Mesenchymal stem cell (in vitro differentiated cells and primary cell): ENCODE results near the gene GGA1.
A peak's percentile ranks its signal among the peaks of the same experiment; 100 is the strongest.
"Not testable (repeated sequence)": the region's sequence is repeated elsewhere in the genome, so short reads cannot be mapped to it uniquely, and the experiment has no call there.

Experiments used
- DNase-seq: peaks from one replicate; pipeline ENCODE4 v3.0.0-alpha.2; 2013
- H2AFZ ChIP-seq: one replicate; pipeline ENCODE4 v1.6.1; 2013; ENCODE audit warnings: low read depth, mild to moderate bottlenecking, control low read depth, inconsistent platforms, low read length, moderate library complexity
- H2AK5ac ChIP-seq: 2 replicates; pipeline ENCODE4 v1.6.1; 2013; ENCODE audit warnings: low read length, moderate library complexity, mild to moderate bottlenecking, inconsistent platforms; ENCODE audit not compliant: severe bottlenecking
- H2BK120ac ChIP-seq: one replicate; pipeline ENCODE4 v1.6.1; 2013; ENCODE audit warnings: low read depth, mild to moderate bottlenecking, inconsistent platforms, low read length, moderate library complexity
- H2BK12ac ChIP-seq, 2 experiments: one replicate each; pipeline ENCODE4 v1.6.1; 2013; ENCODE audit warnings: inconsistent platforms in 2 of 2, low read length in 2 of 2, mild to moderate bottlenecking in 2 of 2, moderate library complexity in 2 of 2, control low read depth in 1 of 2
- H2BK15ac ChIP-seq: one replicate; pipeline ENCODE4 v1.6.1; 2013; ENCODE audit warnings: mild to moderate bottlenecking, low read depth, inconsistent platforms; ENCODE audit not compliant: poor library complexity, severe bottlenecking
- H2BK5ac ChIP-seq: 2 replicates; pipeline ENCODE4 v1.6.1; 2013; ENCODE audit warnings: low read depth, mild to moderate bottlenecking, low read length, control low read depth, inconsistent platforms; ENCODE audit not compliant: poor library complexity, severe bottlenecking
- H3K14ac ChIP-seq, 2 experiments: one replicate each; pipeline ENCODE4 v1.6.1; 2013; ENCODE audit warnings: inconsistent platforms in 2 of 2, low read length in 2 of 2, control low read depth in 1 of 2, mild to moderate bottlenecking in 1 of 2, moderate library complexity in 1 of 2
- H3K18ac ChIP-seq, 2 experiments: one replicate each; pipeline ENCODE4 v1.6.1; 2013; ENCODE audit warnings: inconsistent platforms in 2 of 2, low read length in 2 of 2, control low read depth in 1 of 2, low read depth in 1 of 2, mild to moderate bottlenecking in 1 of 2
- H3K23ac ChIP-seq, 2 experiments: one replicate each; pipeline ENCODE4 v1.6.1; 2013; ENCODE audit warnings: inconsistent platforms in 2 of 2, low read length in 2 of 2, mild to moderate bottlenecking in 2 of 2, moderate library complexity in 2 of 2, control low read depth in 1 of 2
- H3K27ac ChIP-seq: 2 replicates; pipeline ENCODE4 v1.5.1; 2013; ENCODE audit warnings: mild to moderate bottlenecking, moderate library complexity, low read length, control low read depth, inconsistent platforms; ENCODE audit not compliant: poor library complexity, severe bottlenecking
- H3K27me3 ChIP-seq, 2 experiments: 2 replicates each; pipeline versions ENCODE4 v1.6.1 to v1.7.0; 2013; ENCODE audit warnings: low read length in 2 of 2, mild to moderate bottlenecking in 2 of 2, moderate library complexity in 2 of 2, control low read depth in 1 of 2, inconsistent platforms in 1 of 2; ENCODE audit not compliant: control insufficient read depth in 1 of 2, insufficient read depth in 1 of 2
- H3K36me3 ChIP-seq, 2 experiments: 2 replicates each; pipeline versions ENCODE4 v1.6.1 to v1.7.0; 2013; ENCODE audit warnings: low read length in 2 of 2, control low read depth in 1 of 2, inconsistent platforms in 1 of 2, low read depth in 1 of 2, mild to moderate bottlenecking in 1 of 2; ENCODE audit not compliant: insufficient read depth in 2 of 2, control insufficient read depth in 1 of 2
- H3K4ac ChIP-seq, 2 experiments: one replicate each; pipeline ENCODE4 v1.6.1; 2013; ENCODE audit warnings: inconsistent platforms in 2 of 2, low read length in 2 of 2, mild to moderate bottlenecking in 2 of 2, moderate library complexity in 2 of 2, control low read depth in 1 of 2, low read depth in 1 of 2
- H3K4me1 ChIP-seq: 2 replicates; pipeline ENCODE4 v1.6.1; 2013; ENCODE audit warnings: low read depth, low read length, control low read depth; ENCODE audit not compliant: control insufficient read depth, insufficient read depth
- H3K4me2 ChIP-seq: 2 replicates; pipeline ENCODE4 v1.6.1; 2013; ENCODE audit warnings: low read length, mild to moderate bottlenecking, inconsistent platforms; ENCODE audit not compliant: poor library complexity, severe bottlenecking
- H3K4me3 ChIP-seq, 2 experiments: 2 replicates each; pipeline versions ENCODE4 v1.5.1 to v1.7.0; 2013; ENCODE audit warnings: low read length in 2 of 2, mild to moderate bottlenecking in 2 of 2, control low read depth in 1 of 2, low read depth in 1 of 2; ENCODE audit not compliant: insufficient read depth in 1 of 2
- H3K79me1 ChIP-seq: replicated peaks from 2 replicates; pipeline ENCODE4 v1.6.1; 2013; ENCODE audit warnings: mild to moderate bottlenecking, control low read depth, low read length, inconsistent platforms; ENCODE audit not compliant: poor library complexity, severe bottlenecking
- H3K9ac ChIP-seq: 2 replicates; pipeline ENCODE4 v1.7.0; 2013; ENCODE audit warnings: mild to moderate bottlenecking, low read length, moderate library complexity
- H3K9me3 ChIP-seq: 2 replicates; pipeline ENCODE4 v1.7.0; 2013; ENCODE audit warnings: mild to moderate bottlenecking, low read length; ENCODE audit not compliant: control insufficient read depth
- H4K8ac ChIP-seq: one replicate; pipeline ENCODE4 v1.6.1; 2013; ENCODE audit warnings: inconsistent platforms, mild to moderate bottlenecking, low read length, moderate library complexity
- H4K91ac ChIP-seq: one replicate; pipeline ENCODE4 v1.6.1; 2013; ENCODE audit warnings: mild to moderate bottlenecking, low read length, inconsistent platforms
- WGBS: methylation state at CpG from one replicate; pipeline ENCODE4 v1.1.7; 2013; ENCODE audit warnings: mixed read lengths; 5-methylcytosine and 5-hydroxymethylcytosine counted together

The GGA1 gene

GRCh38 chr22:37591081-37591480, 17.6 kb upstream of the GGA1 start:
- H3K4ac ChIP-seq, H3K4me1 ChIP-seq, H2BK120ac ChIP-seq, H2AFZ ChIP-seq, H4K91ac ChIP-seq, H3K9ac ChIP-seq, H2BK15ac ChIP-seq, H2AK5ac ChIP-seq, H3K79me1 ChIP-seq, H2BK12ac ChIP-seq, H3K9me3 ChIP-seq, H3K14ac ChIP-seq, DNase-seq, H3K36me3 ChIP-seq, H3K27ac ChIP-seq, H3K23ac ChIP-seq, H3K4me2 ChIP-seq, H4K8ac ChIP-seq, H3K4me3 ChIP-seq, H3K27me3 ChIP-seq, H2BK5ac ChIP-seq, H3K18ac ChIP-seq: not testable (repeated sequence)
- 80% methylated on average over 3 of the region's 6 CpGs for WGBS

GRCh38 chr22:37591823-37592404, 16.7 kb upstream of the GGA1 start:
- no peak overlapping the region for H2BK12ac ChIP-seq
- H3K18ac ChIP-seq = no peak overlapping the region
- no peak overlapping the region for H3K4ac ChIP-seq
- no peaks in the 10 kb centered on the region for H3K36me3 ChIP-seq
- H2BK15ac ChIP-seq = no peak overlapping the region
- no peak overlapping the region for H2AK5ac ChIP-seq
- H3K4me1 ChIP-seq = no peaks in the 10 kb centered on the region
- no peak for DNase-seq
- no peak overlapping the region for H3K4me2 ChIP-seq
- H3K14ac ChIP-seq = no peak overlapping the region
- H4K8ac ChIP-seq = no peak overlapping the region
- H2BK120ac ChIP-seq = no peak overlapping the region
- no peak overlapping the region for H4K91ac ChIP-seq
- no peaks in the 10 kb centered on the region for H3K79me1 ChIP-seq
- H3K9ac ChIP-seq = peak overlapping the region; percentile 75
- no peak overlapping the region for H2AFZ ChIP-seq
- WGBS = 72% methylated on average over 11 of the region's 12 CpGs
- H3K23ac ChIP-seq = no peak overlapping the region
- peaks cover 2 to 4% of the 10 kb centered on the region in 2 experiments for H3K27me3 ChIP-seq
- no peak overlapping the region for H2BK5ac ChIP-seq
- H3K4me3 ChIP-seq = peak overlapping the region in 1 of 2 experiments; percentile 58
- H3K9me3 ChIP-seq = no peaks in the 10 kb centered on the region
- no peak overlapping the region for H3K27ac ChIP-seq

GRCh38 chr22:37594237-37594636, 14.4 kb upstream of the GGA1 start:
- Histone ChIP-seq H3K79me1 (no peaks in the 10 kb centered on the region), H3K23ac (no peak overlapping the region), H3K14ac (no peak overlapping the region), H2AK5ac (no peak overlapping the region), H4K91ac (no peak overlapping the region), H2BK15ac (no peak overlapping the region), H3K36me3 (no peaks in the 10 kb centered on the region), H2BK12ac (no peak overlapping the region), H3K4me3 (no peak overlapping the region), H3K9me3 (no peaks in the 10 kb centered on the region), H3K18ac (no peak overlapping the region), H3K27me3 (no peaks in the 10 kb centered on the region), H4K8ac (no peak overlapping the region), H2BK120ac (no peak overlapping the region), H3K4me1 (peaks cover under 1% of the 10 kb centered on the region), H3K4ac (no peak overlapping the region), H3K27ac (no peak overlapping the region), H3K4me2 (no peak overlapping the region), H2BK5ac (no peak overlapping the region), H2AFZ (no peak overlapping the region), H3K9ac (no peak overlapping the region)
- no peak for DNase-seq
- WGBS = 100% methylated on average over 2 of the region's 5 CpGs

GRCh38 chr22:37599153-37599552, 9.5 kb upstream of the GGA1 start:
- Histone ChIP-seq H2AK5ac (no peak overlapping the region), H3K23ac (no peak overlapping the region), H3K27me3 (peaks cover 0 to 12% of the 10 kb centered on the region in 2 experiments), H4K8ac (no peak overlapping the region), H3K79me1 (no peaks in the 10 kb centered on the region), H3K18ac (no peak overlapping the region), H2BK120ac (no peak overlapping the region), H3K4me2 (no peak overlapping the region), H3K4me1 (peaks cover 1% of the 10 kb centered on the region), H4K91ac (peak overlapping the region; percentile 18), H2BK5ac (no peak overlapping the region), H2BK12ac (no peak overlapping the region), H3K27ac (no peak overlapping the region), H3K9ac (no peak overlapping the region), H3K14ac (no peak overlapping the region), H3K36me3 (no peaks in the 10 kb centered on the region), H3K9me3 (no peaks in the 10 kb centered on the region), H3K4me3 (no peak overlapping the region), H2BK15ac (no peak overlapping the region), H2AFZ (no peak overlapping the region), H3K4ac (no peak overlapping the region)
- WGBS = 93% methylated on average over 4 of the region's 4 CpGs
- peak; percentile 35 for DNase-seq
